Liver (tissue), 9 donors: ENCODE measurements around the gene KRTAP5-2. TPM values are rescaled to one million over a fixed set of nuclear protein-coding genes. Genes with fewer than 3 reads are reported as not detected.

Experiments used
- DNase-seq: peaks from one replicate; pipeline ENCODE4 v3.0.0-alpha.2; 2017; ENCODE audit warnings: low spot score
- H3K27ac ChIP-seq, 2 donors: one replicate each; pipeline ENCODE4 v1.7.0; 2013; ENCODE audit warnings: inconsistent platforms in 2 of 2, low read length in 2 of 2, control low read depth in 1 of 2, low read depth in 1 of 2, mild to moderate bottlenecking in 1 of 2
- H3K27me3 ChIP-seq, 4 donors: one replicate each; pipeline versions ENCODE4 v1.6.1 to v1.7.0; 2013; ENCODE audit warnings: low read length in 3 of 4, inconsistent platforms in 1 of 4, mild to moderate bottlenecking in 1 of 4, moderate library complexity in 1 of 4; ENCODE audit not compliant: control insufficient read depth in 4 of 4, insufficient read depth in 4 of 4
- H3K36me3 ChIP-seq, 4 donors: one replicate each; pipeline versions ENCODE4 v1.6.1 to v1.7.0; 2013; ENCODE audit warnings: low read length in 3 of 4, mild to moderate bottlenecking in 3 of 4, low read depth in 1 of 4, moderate library complexity in 1 of 4; ENCODE audit not compliant: control insufficient read depth in 4 of 4, insufficient read depth in 3 of 4
- H3K4me1 ChIP-seq, 4 donors: one replicate each; pipeline versions ENCODE4 v1.6.1 to v1.7.0; 2013; ENCODE audit warnings: low read length in 3 of 4, mild to moderate bottlenecking in 3 of 4, moderate library complexity in 1 of 4; ENCODE audit not compliant: control insufficient read depth in 4 of 4, insufficient read depth in 4 of 4
- H3K4me3 ChIP-seq, 3 donors: one replicate each; pipeline versions ENCODE4 v1.6.1 to v1.7.0; 2013; ENCODE audit warnings: low read length in 3 of 3, control low read depth in 1 of 3, low read depth in 1 of 3, mild to moderate bottlenecking in 1 of 3
- H3K9ac ChIP-seq, 2 donors: one replicate each; pipeline ENCODE4 v1.7.0; 2013; ENCODE audit warnings: low read length in 2 of 2, mild to moderate bottlenecking in 2 of 2, moderate library complexity in 2 of 2, control low read depth in 1 of 2, low read depth in 1 of 2
- H3K9me3 ChIP-seq, 4 donors: one replicate each; pipeline versions ENCODE4 v1.6.1 to v1.7.0; 2013; ENCODE audit warnings: low read length in 3 of 4; ENCODE audit not compliant: control insufficient read depth in 4 of 4
- FOXA2 ChIP-seq: IDR thresholded peaks from 2 replicates; pipeline ENCODE4 v1.6.1; 2016; ENCODE audit warnings: antibody characterized with exemption
- GABPA ChIP-seq, 2 donors: IDR thresholded peaks in 1 of 2; conservative IDR thresholded peaks in 1 of 2; 2 replicates each; pipeline ENCODE4 v1.6.1; 2016; ENCODE audit warnings: antibody characterized with exemption in 2 of 2, mild to moderate bottlenecking in 1 of 2, moderate library complexity in 1 of 2
- HNF4A ChIP-seq, 2 donors: conservative IDR thresholded peaks; 2 replicates each; pipeline ENCODE4 v1.6.1; 2016; ENCODE audit warnings: antibody characterized with exemption in 2 of 2, mild to moderate bottlenecking in 2 of 2
- HNF4G ChIP-seq: IDR thresholded peaks from 2 replicates; pipeline ENCODE4 v1.6.1; 2016; ENCODE audit warnings: antibody characterized with exemption
- JUND ChIP-seq, 2 donors: IDR thresholded peaks; 2 replicates each; pipeline ENCODE4 v1.6.1; 2016; ENCODE audit warnings: antibody characterized with exemption in 2 of 2
- MAX ChIP-seq: IDR thresholded peaks from 2 replicates; pipeline ENCODE4 v1.6.1; 2016; ENCODE audit warnings: antibody characterized with exemption
- RAD21 ChIP-seq, 2 donors: IDR thresholded peaks; 2 replicates each; pipeline ENCODE4 v1.6.1; 2016; ENCODE audit warnings: antibody characterized with exemption in 2 of 2, mild to moderate bottlenecking in 2 of 2
- REST ChIP-seq: IDR thresholded peaks from 2 replicates; pipeline ENCODE4 v1.6.1; 2016; ENCODE audit warnings: antibody characterized with exemption, mild to moderate bottlenecking
- RXRA ChIP-seq, 2 donors: IDR thresholded peaks; 2 replicates each; pipeline ENCODE4 v1.6.1; 2017 to 2018; ENCODE audit warnings: antibody characterized with exemption in 2 of 2, mild to moderate bottlenecking in 1 of 2
- SP1 ChIP-seq: IDR thresholded peaks from 2 replicates; pipeline ENCODE4 v1.6.1; 2018; ENCODE audit warnings: antibody characterized with exemption, mild to moderate bottlenecking
- TAF1 ChIP-seq: conservative IDR thresholded peaks from 2 replicates; pipeline ENCODE4 v1.6.1; 2016; ENCODE audit warnings: antibody characterized with exemption, mild to moderate bottlenecking
- YY1 ChIP-seq: IDR thresholded peaks from 2 replicates; pipeline ENCODE4 v1.6.1; 2016; ENCODE audit warnings: antibody characterized with exemption, mild to moderate bottlenecking
- ZBTB33 ChIP-seq: IDR thresholded peaks from 2 replicates; pipeline ENCODE4 v1.6.1; 2016; ENCODE audit warnings: antibody characterized with exemption
- WGBS: extraction: QIAGEN DNeasy Blood & Tissue Kit; methylation state at CpG from one replicate; pipeline ENCODE4 v1.1.7; 2013; 5-methylcytosine and 5-hydroxymethylcytosine counted together
- polyA plus RNA-seq, 2 donors: library from polyadenylated mRNA; stranded (reverse) in 1 of 2; unstranded in 1 of 2; fragments of 200-250 nt in 1 of 2; fragments of >200 nt in 1 of 2; fragmentation: Nextera tagmentation in 1 of 2; extraction: Ambion mirVana in 1 of 2; gene quantifications; one replicate each; pipeline versions ENCODE4 v1.2.1 to v1.2.3, GENCODE V29; 2013 to 2015
- total RNA-seq, 2 donors: library from RNA; depleted of rRNA; stranded (reverse); fragments of >200 nt; gene quantifications; one replicate each; pipeline ENCODE4 v1.2.3, GENCODE V29; 2014
- donor health status: healthy.
- donor health status: healthy.
- donor health status: healthy.
- donor health status: healthy.
- donor health status: healthy.

KRTAP5-2 gene
- total and polyA plus RNA-seq, 4 donors = 0.08 TPM; not detected in 3

- no peak overlapping the region for H3K4me3 ChIP-seq
- H3K9ac ChIP-seq = no peak overlapping the region
- H3K27me3 ChIP-seq = no peaks in the 10 kb centered on the region
- DNase-seq = no peak
- TF ChIP-seq REST (no peak), GABPA (IDR thresholded peaks at IDR 0.05 in 1 of 2, conservative IDR thresholded peaks at IDR 0.05 in 1 of 2) (no peak), YY1 (no peak), RAD21 (IDR thresholded peaks at IDR 0.05) (no peak), TAF1 (no peak), SP1 (no peak), MAX (no peak), JUND (IDR thresholded peaks at IDR 0.05) (no peak), RXRA (IDR thresholded peaks at IDR 0.05) (no peak), HNF4A (conservative IDR thresholded peaks at IDR 0.05) (no peak)
- WGBS = 78% methylated on average over 17 of the region's 17 CpGs
- H3K27ac ChIP-seq = no peak overlapping the region
- no peaks in the 10 kb centered on the region for H3K36me3 ChIP-seq
- H3K9me3 ChIP-seq = no peaks in the 10 kb centered on the region
- peaks cover 3 to 23% (median 14%) of the 10 kb centered on the region in 4 donors for H3K4me1 ChIP-seq
These were observed 36.8 kb downstream of the KRTAP5-2 start for GRCh38 chr11:1561266-1561665.

GRCh38 chr11:1560649-1561251 is 37.3 kb downstream of the KRTAP5-2 start:
- no peak for DNase-seq
- no peak overlapping the region for H3K27ac ChIP-seq

More at GRCh38 chr11:1560649-1561251, 37.3 kb downstream of the KRTAP5-2 start:
- H3K4me1 ChIP-seq = peaks cover 3 to 23% (median 14%) of the 10 kb centered on the region in 4 donors
- no peaks in the 10 kb centered on the region for H3K9me3 ChIP-seq
- no peak overlapping the region for H3K9ac ChIP-seq
- TF ChIP-seq FOXA2 (no peak), HNF4G (no peak), HNF4A (conservative IDR thresholded peaks at IDR 0.05) (no peak), ZBTB33 (no peak), REST (no peak), YY1 (no peak), MAX (no peak), RXRA (IDR thresholded peaks at IDR 0.05) (no peak)
- no peak overlapping the region for H3K4me3 ChIP-seq
- WGBS = 89% methylated on average over 8 of the region's 8 CpGs
- H3K36me3 ChIP-seq = no peaks in the 10 kb centered on the region
- no peaks in the 10 kb centered on the region for H3K27me3 ChIP-seq
